K562 (cell line): ENCODE data around the gene ANTKMT. TPM values are rescaled to one million over a fixed set of nuclear protein-coding genes. Genes with fewer than 3 reads are reported as not detected.

Experiments
- CHD7 ChIP-seq: fragments of 200-600 bp; sonication (generic); IDR thresholded peaks from one replicate; pipeline ENCODE4 v1.6.1; 2012; ENCODE audit warnings: mild to moderate bottlenecking, low read depth, low read length, inconsistent platforms
- ELK1 ChIP-seq: sonication (generic); formaldehyde crosslinking; IDR thresholded peaks from 2 replicates; pipeline ENCODE4 v1.8.1; 2022; ENCODE audit warnings: missing genetic modification reagents
- EZH2 ChIP-seq: IDR thresholded peaks from 2 replicates; pipeline ENCODE4 v1.6.1; 2012; ENCODE audit warnings: low read depth, mild to moderate bottlenecking, inconsistent platforms, low read length, borderline replicate concordance
- GTF2F1 ChIP-seq: IDR thresholded peaks from 2 replicates; pipeline ENCODE4 v1.6.1; 2011; ENCODE audit warnings: low read depth, low read length, improper control_type of control experiment
- HNRNPL ChIP-seq: fragments of 200-400 bp; formaldehyde crosslinking; IDR thresholded peaks from 2 replicates; pipeline ENCODE4 v1.6.1; 2017; ENCODE audit warnings: low read depth, mild to moderate bottlenecking, low read length
- NUFIP1 ChIP-seq: fragments of 450-650 bp; IDR thresholded peaks from 2 replicates; pipeline ENCODE4 v1.6.1; 2018; ENCODE audit not compliant: partially characterized antibody
- SAP30 ChIP-seq: fragments of 200-600 bp; sonication (generic); IDR thresholded peaks from 2 replicates; pipeline ENCODE4 v1.6.1; 2012; ENCODE audit warnings: borderline replicate concordance, low read depth, mild to moderate bottlenecking, moderate library complexity, low read length, control low read depth, inconsistent platforms; ENCODE audit not compliant: insufficient read depth, poor library complexity, severe bottlenecking
- ZNF592 ChIP-seq: fragments of 450-650 bp; IDR thresholded peaks from 2 replicates; pipeline ENCODE4 v1.6.1; 2017; ENCODE audit warnings: antibody characterized with exemption, mild to moderate bottlenecking
- ZNF696 ChIP-seq: fragments of 250-450 bp; sonication (Bioruptor Pico); conservative IDR thresholded peaks from 2 replicates; pipeline ENCODE4 v1.4.0; 2020; ENCODE audit warnings: mild to moderate bottlenecking, moderate library complexity
- ZNF717 ChIP-seq: fragments of 250-450 bp; sonication (Bioruptor Pico); IDR thresholded peaks from 2 replicates; pipeline ENCODE4 v1.5.0; 2021
- polyA plus RNA-seq, 8 experiments: library from polyadenylated mRNA; depleted of rRNA in 4 of 8; stranded (reverse) in 5 of 8; unstranded in 3 of 8; fragments of >200 nt; fragmentation: Nextera tagmentation in 2 of 8; fragmentation: Illumina TruSeq in 1 of 8; extraction: Ambion mirVana in 2 of 8; extraction: Trizol in 1 of 8; gene quantifications; 2 replicates each; pipeline versions ENCODE4 v1.2.1 to v1.2.3, GENCODE V29; 2011 to 2014; ENCODE audit warnings: inconsistent platforms in 1 of 8, missing spikeins in 1 of 8
- total RNA-seq, 7 experiments: library from RNA; depleted of rRNA in 6 of 7; stranded (reverse); fragments of >200 nt in 6 of 7; fragmentation: Illumina TruSeq in 2 of 7; extraction: Trizol in 2 of 7; gene quantifications; 2 replicates each; pipeline versions ENCODE4 v1.2.1 to v1.2.3, GENCODE V29; 2011 to 2021; ENCODE audit warnings: low replicate concordance in 1 of 7

The ANTKMT gene
- total and polyA plus RNA-seq, 9 of the 15 experiments (the other 6 are each of a cell fraction or from before 2014, with no cell fraction given): 0.58 to 217 (median 19.1) TPM

GRCh38 chr16:720990-721764 is at the start of gene ANTKMT (continued):
- TF ChIP-seq CHD7 (no peak), HNRNPL (peak; percentile 89), GTF2F1 (no peak; the same call in 1 of the 2 replicates), NUFIP1 (no peak), ELK1 (CRISPR knock-in tag) (no peak), ZNF717 (CRISPR knock-in tag) (no peak), ZNF592 (peak; percentile 67; the same call in 1 of the 2 replicates), EZH2 (no peak), ZNF696 (no peak), SAP30 (peak; percentile 48)
